GM12892 (cell line): Measurements from ENCODE around the gene SLC15A1.

ENCODE experiments used
- POLR2A ChIP-seq: IDR thresholded peaks from 2 replicates; pipeline ENCODE4 v1.6.1; 2011; ENCODE audit warnings: low read depth, low read length, control low read depth
- POLR2AphosphoS5 ChIP-seq: IDR thresholded peaks from 2 replicates; pipeline ENCODE4 v1.6.1; 2011; ENCODE audit warnings: low read depth, low read length, control low read depth
- TAF1 ChIP-seq: IDR thresholded peaks from 2 replicates; pipeline ENCODE4 v1.6.1; 2011; ENCODE audit warnings: low read depth, mild to moderate bottlenecking, control low read depth, low read length, borderline replicate concordance

GRCh38 chr13:98781045-98781444 is 28.6 kb upstream of the SLC15A1 start:
- TF ChIP-seq POLR2A: no peak
- no peak for TF ChIP-seq POLR2AphosphoS5
- TF ChIP-seq TAF1: no peak
